ENCODE measurements around the gene RDH5.

DNA sequence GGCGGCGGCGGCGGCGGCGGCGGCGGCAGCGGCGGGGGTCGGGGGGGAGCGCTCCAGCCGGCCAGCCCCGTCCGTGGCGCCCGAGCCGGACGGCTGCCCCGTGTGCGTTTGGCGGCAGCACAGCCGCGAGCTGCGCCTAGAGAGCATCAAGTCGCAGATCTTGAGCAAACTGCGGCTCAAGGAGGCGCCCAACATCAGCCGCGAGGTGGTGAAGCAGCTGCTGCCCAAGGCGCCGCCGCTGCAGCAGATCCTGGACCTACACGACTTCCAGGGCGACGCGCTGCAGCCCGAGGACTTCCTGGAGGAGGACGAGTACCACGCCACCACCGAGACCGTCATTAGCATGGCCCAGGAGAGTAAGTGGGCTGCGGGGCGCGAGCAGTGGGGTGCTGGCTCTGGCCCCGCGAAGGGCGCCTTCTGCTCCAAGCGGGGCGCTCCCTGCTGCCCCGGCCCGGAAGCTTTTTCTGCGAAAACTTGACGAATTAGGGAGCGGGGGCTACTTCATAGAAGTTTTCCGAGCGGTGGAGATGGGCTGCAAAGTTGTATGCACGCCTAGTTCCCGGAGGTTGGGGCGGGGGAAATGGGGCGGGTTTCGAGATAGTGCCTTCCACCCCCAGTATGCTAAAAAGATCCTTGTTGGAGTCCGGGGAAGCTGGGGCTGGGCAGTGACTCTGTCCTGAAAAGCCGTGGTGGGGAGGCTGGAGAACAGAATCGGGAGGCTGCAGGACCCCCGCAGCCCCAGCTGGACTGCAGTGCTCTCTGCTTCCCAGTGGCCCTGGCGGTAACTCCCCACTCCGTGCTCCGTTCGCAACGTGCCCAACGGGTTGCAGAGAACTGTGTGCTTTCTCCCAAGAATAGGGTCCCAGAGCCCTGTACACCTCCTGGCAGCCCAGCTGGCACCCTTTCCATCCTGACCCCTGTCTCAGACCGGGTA is 23.5 kb downstream of the RDH5 start:
- TF ChIP-seq MXI1 (conservative IDR thresholded peaks at IDR 0.05; ENCODE audit: poor library complexity, severe bottlenecking) (peak; percentile 72), EZH2 (IDR thresholded peaks at IDR 0.05; ENCODE audit: borderline replicate concordance, insufficient read depth, low read length, poor library complexity, severe bottlenecking) (no peak), POLR2AphosphoS5 (IDR thresholded peaks at IDR 0.05) (peak; percentile 45), EP300 (conservative IDR thresholded peaks at IDR 0.05; ENCODE audit: poor library complexity, severe bottlenecking) (no peak)
- TF ChIP-seq, protein P1, sequence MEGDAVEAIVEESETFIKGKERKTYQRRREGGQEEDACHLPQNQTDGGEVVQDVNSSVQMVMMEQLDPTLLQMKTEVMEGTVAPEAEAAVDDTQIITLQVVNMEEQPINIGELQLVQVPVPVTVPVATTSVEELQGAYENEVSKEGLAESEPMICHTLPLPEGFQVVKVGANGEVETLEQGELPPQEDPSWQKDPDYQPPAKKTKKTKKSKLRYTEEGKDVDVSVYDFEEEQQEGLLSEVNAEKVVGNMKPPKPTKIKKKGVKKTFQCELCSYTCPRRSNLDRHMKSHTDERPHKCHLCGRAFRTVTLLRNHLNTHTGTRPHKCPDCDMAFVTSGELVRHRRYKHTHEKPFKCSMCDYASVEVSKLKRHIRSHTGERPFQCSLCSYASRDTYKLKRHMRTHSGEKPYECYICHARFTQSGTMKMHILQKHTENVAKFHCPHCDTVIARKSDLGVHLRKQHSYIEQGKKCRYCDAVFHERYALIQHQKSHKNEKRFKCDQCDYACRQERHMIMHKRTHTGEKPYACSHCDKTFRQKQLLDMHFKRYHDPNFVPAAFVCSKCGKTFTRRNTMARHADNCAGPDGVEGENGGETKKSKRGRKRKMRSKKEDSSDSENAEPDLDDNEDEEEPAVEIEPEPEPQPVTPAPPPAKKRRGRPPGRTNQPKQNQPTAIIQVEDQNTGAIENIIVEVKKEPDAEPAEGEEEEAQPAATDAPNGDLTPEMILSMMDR (IDR thresholded peaks at IDR 0.05; ENCODE audit: poor library complexity, severe bottlenecking): peak; percentile 27
- TF ChIP-seq, protein P2, sequence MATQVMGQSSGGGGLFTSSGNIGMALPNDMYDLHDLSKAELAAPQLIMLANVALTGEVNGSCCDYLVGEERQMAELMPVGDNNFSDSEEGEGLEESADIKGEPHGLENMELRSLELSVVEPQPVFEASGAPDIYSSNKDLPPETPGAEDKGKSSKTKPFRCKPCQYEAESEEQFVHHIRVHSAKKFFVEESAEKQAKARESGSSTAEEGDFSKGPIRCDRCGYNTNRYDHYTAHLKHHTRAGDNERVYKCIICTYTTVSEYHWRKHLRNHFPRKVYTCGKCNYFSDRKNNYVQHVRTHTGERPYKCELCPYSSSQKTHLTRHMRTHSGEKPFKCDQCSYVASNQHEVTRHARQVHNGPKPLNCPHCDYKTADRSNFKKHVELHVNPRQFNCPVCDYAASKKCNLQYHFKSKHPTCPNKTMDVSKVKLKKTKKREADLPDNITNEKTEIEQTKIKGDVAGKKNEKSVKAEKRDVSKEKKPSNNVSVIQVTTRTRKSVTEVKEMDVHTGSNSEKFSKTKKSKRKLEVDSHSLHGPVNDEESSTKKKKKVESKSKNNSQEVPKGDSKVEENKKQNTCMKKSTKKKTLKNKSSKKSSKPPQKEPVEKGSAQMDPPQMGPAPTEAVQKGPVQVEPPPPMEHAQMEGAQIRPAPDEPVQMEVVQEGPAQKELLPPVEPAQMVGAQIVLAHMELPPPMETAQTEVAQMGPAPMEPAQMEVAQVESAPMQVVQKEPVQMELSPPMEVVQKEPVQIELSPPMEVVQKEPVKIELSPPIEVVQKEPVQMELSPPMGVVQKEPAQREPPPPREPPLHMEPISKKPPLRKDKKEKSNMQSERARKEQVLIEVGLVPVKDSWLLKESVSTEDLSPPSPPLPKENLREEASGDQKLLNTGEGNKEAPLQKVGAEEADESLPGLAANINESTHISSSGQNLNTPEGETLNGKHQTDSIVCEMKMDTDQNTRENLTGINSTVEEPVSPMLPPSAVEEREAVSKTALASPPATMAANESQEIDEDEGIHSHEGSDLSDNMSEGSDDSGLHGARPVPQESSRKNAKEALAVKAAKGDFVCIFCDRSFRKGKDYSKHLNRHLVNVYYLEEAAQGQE (IDR thresholded peaks at IDR 0.05; ENCODE audit: borderline replicate concordance): no peak

All from neural cell (in vitro differentiated cells).